Uterus (tissue), 2 donors: ENCODE data around the gene TCF12.

Experiments used
- POLR2A ChIP-seq, 2 donors: fragments of 450-650 bp; IDR thresholded peaks; one replicate each; pipeline ENCODE4 v1.6.1; 2016; ENCODE audit warnings: antibody characterized with exemption in 2 of 2, mild to moderate bottlenecking in 1 of 2, moderate library complexity in 1 of 2
- TF ChIP-seq, protein P1 (sequence below), 4 experiments: fragments of 200-600 bp in 2 of 4; fragments of 450-650 bp in 2 of 4; sonication (generic) in 2 of 4; IDR thresholded peaks; one replicate each; pipeline ENCODE4 v1.5.1; 2016 to 2019; ENCODE audit warnings: antibody characterized with exemption in 4 of 4, mild to moderate bottlenecking in 2 of 4, moderate library complexity in 1 of 4

DNA sequence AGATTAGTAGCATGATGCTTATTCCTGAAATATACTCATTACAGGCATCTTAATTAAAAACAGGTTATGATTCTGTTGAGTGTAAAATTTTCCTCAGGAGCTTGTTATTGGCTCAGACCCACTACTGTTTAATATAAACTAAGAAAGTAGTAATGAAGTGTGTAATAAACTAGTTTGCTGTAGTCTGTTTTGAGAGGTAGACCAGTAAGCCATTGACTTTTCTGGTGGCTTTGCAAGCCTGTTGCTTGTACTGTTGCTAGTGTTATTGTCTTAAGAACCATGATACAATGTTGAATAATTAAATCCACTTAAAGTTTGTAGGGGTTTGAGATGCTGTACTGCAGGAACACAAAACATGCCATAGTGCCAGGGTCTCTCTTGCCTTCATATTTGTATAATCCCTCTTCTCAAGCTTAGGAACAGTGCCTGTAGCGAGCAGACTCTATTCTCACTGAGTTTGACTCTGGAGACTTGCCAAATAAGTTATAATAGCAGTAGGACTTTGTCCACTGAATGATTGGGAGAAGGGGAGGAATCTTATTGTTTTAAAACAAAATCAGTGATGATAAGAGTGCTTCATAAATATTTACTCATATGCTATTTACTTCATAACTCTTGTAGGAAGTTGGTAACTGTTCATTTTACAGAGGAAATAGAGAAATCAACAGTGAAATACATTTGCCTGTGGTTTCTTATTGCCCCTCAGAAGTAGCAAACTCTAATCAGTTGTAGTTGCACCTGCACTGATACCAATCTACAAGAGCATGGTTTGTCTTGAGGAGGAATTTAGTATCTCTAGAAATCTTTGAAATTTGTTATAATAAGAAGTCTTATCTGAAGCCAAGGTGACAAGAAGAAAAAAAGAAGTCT, 13.4 kb downstream of the TCF12 start:
- TF ChIP-seq POLR2A (IDR thresholded peaks at IDR 0.05), result no peak
- TF ChIP-seq, protein P1, sequence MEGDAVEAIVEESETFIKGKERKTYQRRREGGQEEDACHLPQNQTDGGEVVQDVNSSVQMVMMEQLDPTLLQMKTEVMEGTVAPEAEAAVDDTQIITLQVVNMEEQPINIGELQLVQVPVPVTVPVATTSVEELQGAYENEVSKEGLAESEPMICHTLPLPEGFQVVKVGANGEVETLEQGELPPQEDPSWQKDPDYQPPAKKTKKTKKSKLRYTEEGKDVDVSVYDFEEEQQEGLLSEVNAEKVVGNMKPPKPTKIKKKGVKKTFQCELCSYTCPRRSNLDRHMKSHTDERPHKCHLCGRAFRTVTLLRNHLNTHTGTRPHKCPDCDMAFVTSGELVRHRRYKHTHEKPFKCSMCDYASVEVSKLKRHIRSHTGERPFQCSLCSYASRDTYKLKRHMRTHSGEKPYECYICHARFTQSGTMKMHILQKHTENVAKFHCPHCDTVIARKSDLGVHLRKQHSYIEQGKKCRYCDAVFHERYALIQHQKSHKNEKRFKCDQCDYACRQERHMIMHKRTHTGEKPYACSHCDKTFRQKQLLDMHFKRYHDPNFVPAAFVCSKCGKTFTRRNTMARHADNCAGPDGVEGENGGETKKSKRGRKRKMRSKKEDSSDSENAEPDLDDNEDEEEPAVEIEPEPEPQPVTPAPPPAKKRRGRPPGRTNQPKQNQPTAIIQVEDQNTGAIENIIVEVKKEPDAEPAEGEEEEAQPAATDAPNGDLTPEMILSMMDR (IDR thresholded peaks at IDR 0.05), result no peak
